HepG2 (cell line): ENCODE results near the gene POC1B. TPM values are rescaled to one million over a fixed set of nuclear protein-coding genes. Genes with fewer than 3 reads are reported as not detected.

Experiments
- ATAC-seq: fragments of 200-7000 bp; cut with Tn5 transposase; 3 replicates; pipeline ENCODE4 v1.9.1; 2020; ENCODE audit warnings: mild to moderate bottlenecking, moderate library complexity
- BruUV-seq: library from RNA; stranded (reverse); fragments of 400-500 nt; replicated peaks from 2 replicates; lab custom pipeline; 2021; lab: Mats Ljungman, UMichigan
- CTCF ChIA-PET: fragments of 300-600 bp; formaldehyde crosslinking; extraction: SDS; loops from one replicate; lab custom pipeline; 2021; ENCODE audit warnings: low total read pairs, inconsistent platforms, low intra/inter-chr PET ratio; lab: Yijun Ruan, JAX
- POLR2A ChIA-PET: fragments of 350-600 bp; sonication (Branson Sonifier 250); formaldehyde crosslinking; loops from one replicate; lab custom pipeline; 2020; ENCODE audit warnings: antibody characterized with exemption, inconsistent platforms; lab: Yijun Ruan, JAX
- DNase-seq: peaks from one replicate; pipeline ENCODE4 v3.0.0-alpha.2; 2015; ENCODE audit warnings: low spot score
- FAIRE-seq: peaks from 3 replicates; lab custom pipeline; 2011; peaks lifted over from hg19 to GRCh38; lab: Jason Lieb, UNC
- H2AFZ ChIP-seq: one replicate; pipeline ENCODE4 v1.6.1; 2011; ENCODE audit warnings: low read length, inconsistent platforms
- H3K27ac ChIP-seq: fragments of 300-600 bp; 3 replicates; pipeline ENCODE4 v1.8.0; 2011; ENCODE audit warnings: mixed run types, mild to moderate bottlenecking, mixed read lengths, low read length, inconsistent platforms; ENCODE audit not compliant: insufficient read depth; ENCODE audit errors: extremely low read length
- H3K27me3 ChIP-seq, 2 experiments: fragments of 200-600 bp in 1 of 2; 2 replicates in 1 of 2; 3 replicates in 1 of 2; pipeline versions ENCODE4 v1.6.0 to v1.8.0; 2011; ENCODE audit warnings: low read length in 2 of 2, mild to moderate bottlenecking in 2 of 2, moderate library complexity in 2 of 2, inconsistent platforms in 1 of 2; ENCODE audit not compliant: insufficient read depth in 2 of 2, control insufficient read depth in 1 of 2
- H3K36me3 ChIP-seq, 2 experiments: fragments of 200-600 bp in 1 of 2; replicated peaks in 1 of 2; 2 replicates in 1 of 2; 3 replicates in 1 of 2; pipeline versions ENCODE4 v1.5.1 to v1.8.0; 2011; ENCODE audit warnings: low read length in 2 of 2, inconsistent platforms in 1 of 2; ENCODE audit not compliant: insufficient read depth in 2 of 2, control insufficient read depth in 1 of 2
- H3K4me1 ChIP-seq: 2 replicates; pipeline ENCODE4 v1.5.1; 2012; ENCODE audit warnings: low read length, inconsistent platforms; ENCODE audit not compliant: insufficient read depth
- H3K4me2 ChIP-seq: 2 replicates; pipeline ENCODE4 v1.6.0; 2011; ENCODE audit warnings: low read depth, low read length, inconsistent platforms
- H3K4me3 ChIP-seq, 3 experiments: fragments of 200-600 bp in 1 of 3; sonication (generic), shearing (Covaris generic) in 1 of 3; replicated peaks in 1 of 3; 2 replicates each; pipeline ENCODE4 v1.5.1; 2011 to 2016; ENCODE audit warnings: low read length in 3 of 3, inconsistent platforms in 2 of 3, low read depth in 2 of 3, mild to moderate bottlenecking in 2 of 3, control low read depth in 1 of 3, mixed read lengths in 1 of 3; ENCODE audit not compliant: insufficient read depth in 1 of 3
- H3K79me2 ChIP-seq: one replicate; pipeline ENCODE4 v1.6.1; 2011; ENCODE audit warnings: low read length, inconsistent platforms; ENCODE audit not compliant: insufficient read depth
- H3K9ac ChIP-seq: 2 replicates; pipeline ENCODE4 v1.6.0; 2011; ENCODE audit warnings: mild to moderate bottlenecking, low read depth, low read length, inconsistent platforms; ENCODE audit not compliant: insufficient read depth
- H3K9me3 ChIP-seq: 2 replicates; pipeline ENCODE4 v1.5.1; 2012; ENCODE audit warnings: mild to moderate bottlenecking, low read length
- H4K20me1 ChIP-seq: 2 replicates; pipeline ENCODE4 v1.6.0; 2011; ENCODE audit warnings: inconsistent platforms, mild to moderate bottlenecking, low read length, moderate library complexity; ENCODE audit not compliant: insufficient read depth
- CC2D1A ChIP-seq: sonication (generic); formaldehyde crosslinking; IDR thresholded peaks from 2 replicates; pipeline ENCODE4 v1.8.1; 2023; ENCODE audit warnings: mild to moderate bottlenecking, missing genetic modification reagents
- ZNF251 ChIP-seq: sonication (generic); formaldehyde crosslinking; IDR thresholded peaks from 2 replicates; pipeline ENCODE4 v1.9.0; 2021; ENCODE audit warnings: mild to moderate bottlenecking, missing genetic modification reagents
- ZNF383 ChIP-seq: sonication (generic); formaldehyde crosslinking; IDR thresholded peaks from 2 replicates; pipeline ENCODE4 v1.4.0; 2020; ENCODE audit warnings: missing genetic modification reagents, mild to moderate bottlenecking, borderline replicate concordance
- ZNF609 ChIP-seq: sonication (generic); formaldehyde crosslinking; IDR thresholded peaks from 2 replicates; pipeline ENCODE4 v1.4.0; 2020; ENCODE audit warnings: mild to moderate bottlenecking, missing genetic modification reagents, borderline replicate concordance
- ZNF629 ChIP-seq: sonication (generic); formaldehyde crosslinking; conservative IDR thresholded peaks from 2 replicates; pipeline ENCODE4 v1.5.0; 2020; ENCODE audit warnings: missing genetic modification reagents
- ZNF883 ChIP-seq: sonication (generic); formaldehyde crosslinking; IDR thresholded peaks from 2 replicates; pipeline ENCODE4 v1.5.1; 2020; ENCODE audit warnings: mild to moderate bottlenecking, missing genetic modification reagents; ENCODE audit errors: not compliant biosample characterization
- WGBS: methylation state at CpG from one replicate; pipeline ENCODE4 v1.1.6; 2017; ENCODE audit warnings: low lambda C conversion rate; 5-methylcytosine and 5-hydroxymethylcytosine counted together
- in situ Hi-C: cut with HindIII; loops from 2 replicates; pipeline ENCODE4 v1.10.0; 2017; ENCODE audit warnings: low pct_unique_long_range_greater_than_20kb; ENCODE audit not compliant: extremely low pct_ligation_motif_present
- intact Hi-C: fragments of 100-400 bp; cut with micrococcal nuclease; formaldehyde crosslinking; loops from one replicate; pipeline ENCODE4 v1.10.0; 2022; ENCODE audit not compliant: unreplicated experiment
- polyA plus RNA-seq, 8 experiments: library from polyadenylated mRNA; depleted of rRNA in 3 of 8; stranded (reverse) in 7 of 8; unstranded in 1 of 8; fragments of >200 nt; fragmentation: Illumina TruSeq in 4 of 8; extraction: Trizol in 4 of 8; gene quantifications; 2 replicates each; pipeline versions ENCODE4 v1.2.1 to v1.2.3, GENCODE V29; 2011 to 2016; ENCODE audit warnings: low read depth in 4 of 8, missing spikeins in 1 of 8, mixed read lengths in 1 of 8; ENCODE audit not compliant: insufficient read depth in 1 of 8
- total RNA-seq, 5 experiments: library from RNA; depleted of rRNA; stranded (reverse); fragments of >200 nt; fragmentation: Illumina TruSeq; extraction: Trizol; gene quantifications; 2 replicates each; pipeline ENCODE4 v1.2.3, GENCODE V29; 2016; ENCODE audit warnings: low read depth in 1 of 5

POC1B gene
- total and polyA plus RNA-seq, 2 of the 13 experiments (the other 11 are each of a cell fraction or from before 2014, with no cell fraction given), result 9.3 to 11.0 TPM

- intact Hi-C loops (no loop called here), in situ Hi-C loops (no loop called here)
- 58% methylated on average over 5 of the region's 5 CpGs for WGBS
- BruUV-seq, result no TSS peak
- Histone ChIP-seq H3K4me3 (no peak overlapping the region), H3K9ac (no peak overlapping the region), H3K79me2 (no peaks in the 10 kb centered on the region), H3K9me3 (no peaks in the 10 kb centered on the region), H4K20me1 (no peaks in the 10 kb centered on the region), H2AFZ (no peak overlapping the region), H3K27me3 (peaks cover 0 to 3% of the 10 kb centered on the region in 2 experiments; a peak in 1 of 5 replicates), H3K4me2 (no peak overlapping the region), H3K4me1 (no peaks in the 10 kb centered on the region), H3K36me3 (no peaks in the 10 kb centered on the region), H3K27ac (no peak overlapping the region)
- DNase-seq (no peak), ATAC-seq (no peak), FAIRE-seq (no peak)
- ChIA-PET CTCF (no interaction called here), POLR2A (no interaction called here)
- TF ChIP-seq ZNF383 (CRISPR knock-in tag) (no peak), ZNF629 (CRISPR knock-in tag) (no peak), CC2D1A (no peak), ZNF883 (CRISPR knock-in tag) (no peak)
Measured at GRCh38 chr12:89568484-89568883, 42.6 kb upstream of the POC1B start.

GRCh38 chr12:89567691-89568239 lies 41.9 kb upstream of the POC1B start:
- H3K9me3 ChIP-seq, result no peaks in the 10 kb centered on the region
- ChIA-PET CTCF (no interaction called here), POLR2A (no interaction called here)
- no peak overlapping the region for H3K4me2 ChIP-seq
- H3K36me3 ChIP-seq, result no peaks in the 10 kb centered on the region
- no peaks in the 10 kb centered on the region for H4K20me1 ChIP-seq
- intact Hi-C loops (no loop called here), in situ Hi-C loops (no loop called here)
- DNase-seq (no peak), ATAC-seq (no peak), FAIRE-seq (no peak)
- BruUV-seq, result no TSS peak
- H2AFZ ChIP-seq, result no peak overlapping the region
- H3K79me2 ChIP-seq, result no peaks in the 10 kb centered on the region
- H3K27me3 ChIP-seq, result peaks cover 0 to 3% of the 10 kb centered on the region in 2 experiments; a peak in 1 of 5 replicates
- 75% methylated on average over 3 of the region's 3 CpGs for WGBS
- no peak overlapping the region for H3K27ac ChIP-seq
- no peaks in the 10 kb centered on the region for H3K4me1 ChIP-seq
- no peak overlapping the region for H3K4me3 ChIP-seq
- H3K9ac ChIP-seq, result no peak overlapping the region
- no peak for TF ChIP-seq ZNF609
- TF ChIP-seq ZNF251 (CRISPR knock-in tag), result no peak
